Retinal pigment epithelial cell (primary cell): ENCODE results near the gene TMEM158.

Experiments
- DNase-seq: peaks from one replicate; pipeline ENCODE4 v3.0.0-alpha.2; 2010; ENCODE audit warnings: low read depth
- H3K4me3 ChIP-seq: 2 replicates; pipeline ENCODE4 v1.5.1; 2011; ENCODE audit warnings: mild to moderate bottlenecking, low read length, control low read depth, moderate library complexity
- CTCF ChIP-seq: conservative IDR thresholded peaks from 2 replicates; pipeline ENCODE4 v1.5.1; 2011; ENCODE audit warnings: low read depth, low read length, control low read depth, inconsistent platforms

TMEM158 gene

DNA sequence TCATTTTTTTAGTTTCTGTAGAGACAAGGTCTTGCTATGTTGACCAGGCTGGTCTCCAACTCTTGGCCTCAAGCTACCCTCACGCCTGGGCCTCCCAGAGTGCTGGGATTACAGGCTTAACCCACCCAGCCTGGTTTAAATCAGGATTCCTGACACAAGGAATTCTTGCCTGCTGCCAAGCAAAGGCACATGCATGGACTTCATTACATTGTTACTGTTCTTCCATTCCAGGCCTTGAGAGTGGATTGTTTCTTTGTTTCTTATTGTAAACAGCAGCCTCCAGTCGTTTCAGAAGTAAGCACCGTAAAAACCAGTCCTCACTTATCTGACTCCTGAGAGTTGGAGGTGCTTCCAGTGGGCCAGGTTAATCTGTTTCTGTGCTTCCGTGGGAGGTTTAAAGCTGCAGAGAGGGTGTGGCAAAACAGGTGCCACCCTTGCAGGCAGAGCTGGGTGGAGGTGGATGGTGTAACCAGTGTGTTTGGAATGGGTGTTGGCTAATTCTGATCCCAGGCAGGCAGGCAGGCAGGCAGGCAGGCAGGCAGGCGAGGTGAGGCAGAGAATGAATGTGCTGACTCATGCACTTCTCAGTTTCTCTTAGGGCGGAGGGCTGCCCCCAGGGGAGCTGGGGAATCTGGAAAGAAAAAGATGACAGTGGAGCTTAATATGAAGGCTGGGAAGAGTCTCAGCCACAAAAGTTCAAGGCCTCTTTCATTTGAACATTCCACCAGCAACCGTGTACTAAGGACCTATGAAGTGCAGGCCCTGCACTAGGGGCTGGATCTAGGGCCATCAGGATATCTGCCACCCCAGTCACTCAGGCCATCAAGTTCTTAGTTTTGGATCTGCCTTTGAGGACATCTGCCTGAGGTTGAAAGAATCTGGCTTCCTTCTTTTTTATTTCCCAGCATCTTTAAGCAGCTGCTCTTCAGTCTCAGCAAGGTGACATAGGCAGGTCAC is 42.9 kb downstream of the TMEM158 start:
- no peak overlapping the region for H3K4me3 ChIP-seq
- TF ChIP-seq CTCF: no peak
- no peak for DNase-seq

DNA sequence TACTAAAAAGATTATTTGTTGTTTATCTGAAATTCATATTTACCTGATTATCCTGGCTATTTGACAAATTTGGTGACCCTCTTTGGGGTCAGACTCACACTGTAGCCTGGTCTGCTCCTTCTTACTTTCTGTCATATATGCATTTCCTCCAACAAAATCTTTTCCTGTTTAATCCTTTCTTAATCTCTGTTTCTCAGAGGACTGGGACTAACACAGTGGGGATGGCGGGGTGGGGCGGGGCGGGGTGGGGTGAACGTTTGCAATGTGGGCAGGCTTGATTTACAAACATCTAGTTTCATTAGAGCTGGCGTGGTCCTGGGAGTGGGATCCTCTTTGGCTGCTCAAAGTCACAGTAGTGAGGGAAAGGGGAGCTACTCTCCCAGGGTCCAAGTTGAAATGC is 44.6 kb downstream of the TMEM158 start:
- TF ChIP-seq CTCF: no peak
- no peak overlapping the region for H3K4me3 ChIP-seq
- no peak for DNase-seq

DNA sequence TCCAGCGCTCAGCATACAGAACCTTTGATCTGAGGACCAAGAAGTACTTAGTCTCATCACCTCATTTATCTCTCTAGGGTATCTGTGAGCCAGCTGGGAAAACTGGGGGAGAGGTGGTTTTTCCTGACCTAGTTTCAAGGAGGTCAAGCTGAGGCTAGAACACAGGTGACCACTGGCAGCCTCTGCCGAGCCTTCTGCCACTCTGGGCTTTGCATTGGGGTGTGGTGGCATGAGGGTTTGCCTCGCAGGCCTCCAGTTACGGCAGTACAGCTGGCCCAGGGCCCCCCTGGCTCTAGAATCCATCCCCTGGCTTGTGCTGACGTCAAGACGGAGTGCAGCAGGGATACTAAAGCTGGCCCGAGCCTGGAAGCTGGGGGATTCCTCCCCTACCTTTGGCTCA is 45.2 kb downstream of the TMEM158 start:
- no peak for DNase-seq
- TF ChIP-seq CTCF: no peak
- H3K4me3 ChIP-seq: no peak overlapping the region

GRCh38 chr3:45180051-45180450 is 46.0 kb downstream of the TMEM158 start:
- TF ChIP-seq CTCF: no peak
- DNase-seq: peak; percentile 54
- no peak overlapping the region for H3K4me3 ChIP-seq

DNA sequence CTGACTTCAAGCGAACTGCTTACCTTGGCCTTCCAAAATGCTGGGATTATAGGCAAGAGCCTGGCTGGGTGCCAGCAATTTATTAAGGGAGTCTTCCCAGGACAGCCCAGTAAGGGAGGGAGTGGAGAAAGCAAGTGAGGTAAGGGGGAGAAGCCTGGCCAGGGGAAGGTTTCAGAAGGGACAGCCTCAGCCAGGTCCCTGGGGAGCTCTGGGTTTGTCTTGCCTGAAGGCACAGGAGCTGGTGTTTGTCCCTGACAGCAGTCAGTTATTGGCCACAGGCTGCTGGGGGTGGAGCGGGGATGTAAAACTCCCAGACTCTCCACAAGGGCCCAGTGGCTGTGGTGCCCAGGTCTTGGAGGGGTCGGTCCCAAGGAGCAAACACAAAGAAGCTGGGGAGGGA is 46.9 kb downstream of the TMEM158 start:
- no peak for DNase-seq
- no peak for TF ChIP-seq CTCF
- no peak overlapping the region for H3K4me3 ChIP-seq

- H3K4me3 ChIP-seq: no peak overlapping the region
- no peak for DNase-seq
- no peak for TF ChIP-seq CTCF
Observed at GRCh38 chr3:45178183-45179023, 47.7 kb downstream of the TMEM158 start.
